Measurements from ENCODE around the gene FAM13A.

GRCh38 chr4:88719381-88719780 is 337.6 kb downstream of the FAM13A start:
- TF ChIP-seq POLR2A (IDR thresholded peaks at IDR 0.05) = no peak
- no peak for TF ChIP-seq CTCF (IDR thresholded peaks at IDR 0.05)
